Activated naive CD8-positive, alpha-beta T cell treated with anti-CD3 and anti-CD28 coated beads, Interleukin-2, amount 50 U/mL, for 16 hours (primary cell): ENCODE results near the gene RAD21L1.

Source experiments
- DNase-seq: peaks from one replicate; pipeline ENCODE4 v3.0.0-alpha.2; 2020; ENCODE audit warnings: low read depth, low spot score

Gene RAD21L1

GRCh38 chr20:1225783-1226654 is at the start of gene RAD21L1:
TSS of gene RAD21L1 (plus strand) at chr20:1226044. CDS start at chr20:1228454, 2,410 bp downstream.
- peak; percentile 48 for DNase-seq

GRCh38 chr20:1177680-1178079 is 48.2 kb upstream of the RAD21L1 start:
- no peak for DNase-seq

GRCh38 chr20:1178103-1178502 is 47.7 kb upstream of the RAD21L1 start:
- DNase-seq: no peak

- no peak for DNase-seq
These were observed 47.2 kb upstream of the RAD21L1 start for GRCh38 chr20:1178623-1179022.

GRCh38 chr20:1180949-1181348 is 44.9 kb upstream of the RAD21L1 start:
- no peak for DNase-seq

- no peak for DNase-seq
These were observed 43.7 kb upstream of the RAD21L1 start for GRCh38 chr20:1182106-1182505.

- DNase-seq: no peak
These were observed 42.7 kb upstream of the RAD21L1 start for GRCh38 chr20:1183153-1183552.

GRCh38 chr20:1184260-1184637 is 41.6 kb upstream of the RAD21L1 start:
- DNase-seq: no peak

GRCh38 chr20:1184638-1185315 is 41.1 kb upstream of the RAD21L1 start, which contains the start of gene TMEM74B:
TSS of gene TMEM74B (minus strand) at chr20:1184981. CDS start at chr20:1183801, 1,180 bp downstream.
- no peak for DNase-seq

- no peak for DNase-seq
These were observed 40.5 kb upstream of the RAD21L1 start for GRCh38 chr20:1185316-1185741.

- no peak for DNase-seq
These were observed 40.0 kb upstream of the RAD21L1 start for GRCh38 chr20:1185790-1186334.

- DNase-seq: no peak
These were observed 39.4 kb upstream of the RAD21L1 start for GRCh38 chr20:1186367-1186991.

- DNase-seq: no peak
These were observed 38.2 kb upstream of the RAD21L1 start for GRCh38 chr20:1187605-1188171.

GRCh38 chr20:1188347-1188746 is 37.5 kb upstream of the RAD21L1 start:
- DNase-seq: no peak

- no peak for DNase-seq
These were observed 36.0 kb upstream of the RAD21L1 start for GRCh38 chr20:1189827-1190226.

- DNase-seq: no peak
These were observed 35.0 kb upstream of the RAD21L1 start for GRCh38 chr20:1190847-1191246.

GRCh38 chr20:1191299-1191698 is 34.5 kb upstream of the RAD21L1 start:
- no peak for DNase-seq

- DNase-seq: no peak
These were observed 30.6 kb upstream of the RAD21L1 start for GRCh38 chr20:1195226-1195625.

- DNase-seq: no peak
These were observed 29.2 kb upstream of the RAD21L1 start for GRCh38 chr20:1196634-1197033.

- no peak for DNase-seq
These were observed 28.0 kb upstream of the RAD21L1 start for GRCh38 chr20:1197801-1198200.

GRCh38 chr20:1198751-1199150 is 27.1 kb upstream of the RAD21L1 start:
- DNase-seq: no peak
